ENCODE results near the gene UPK2.
A peak's percentile ranks its signal among the peaks of the same experiment; 100 is the strongest.

Gene UPK2

DNA sequence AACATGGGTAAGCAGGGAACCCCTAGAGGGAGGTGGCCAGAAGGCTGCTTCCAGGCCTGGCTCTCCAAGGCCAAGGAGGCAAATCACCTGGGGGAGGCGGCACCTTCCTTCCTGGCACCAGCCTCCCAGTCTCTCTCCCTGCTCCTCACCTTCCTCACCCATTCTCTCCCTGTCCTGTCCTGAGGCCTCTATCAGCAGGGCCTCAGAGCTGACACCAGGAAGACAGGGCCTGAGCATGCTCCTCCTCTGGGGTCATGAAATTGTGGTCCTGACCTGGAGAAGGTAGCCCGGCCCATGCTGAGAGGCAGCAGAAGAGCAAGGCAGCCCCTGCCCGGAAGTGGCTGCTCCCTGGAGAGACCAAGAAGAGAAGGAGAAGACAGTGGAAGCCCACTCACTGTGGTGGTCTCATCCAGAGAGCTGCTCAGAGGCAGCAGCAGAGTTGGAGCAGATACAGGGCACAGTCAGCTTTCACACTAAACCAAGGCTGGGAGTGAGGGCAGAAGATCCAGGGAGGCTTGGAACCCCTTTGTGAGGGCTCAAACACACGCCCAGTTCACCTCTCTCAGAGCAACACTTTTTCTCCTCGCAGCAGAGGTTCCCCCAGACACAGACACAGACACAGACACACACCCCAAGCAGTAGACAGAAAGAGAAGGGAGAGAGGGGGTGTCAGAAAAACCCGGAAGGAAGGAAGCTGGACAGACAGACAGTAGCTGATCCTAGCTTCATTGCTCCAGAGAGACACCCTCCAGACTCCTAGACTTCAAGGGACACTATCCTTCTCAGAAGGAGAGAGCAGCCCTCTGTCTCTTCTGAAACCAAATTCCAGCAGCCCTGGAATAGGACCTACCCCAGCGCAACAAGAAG, 32.1 kb upstream of the UPK2 start:
- H3K4me1 ChIP-seq (ENCODE audit: insufficient read depth, low read length): peaks cover 94% of the 10 kb centered on the region
- no peak overlapping the region for H2AFZ ChIP-seq (ENCODE audit: low read depth, low read length)
- H3K27ac ChIP-seq (ENCODE audit: low read length): peak overlapping the region; percentile 66
- peaks cover 64% of the 10 kb centered on the region for H3K79me2 ChIP-seq (ENCODE audit: insufficient read depth, low read length)
- H3K36me3 ChIP-seq (ENCODE audit: insufficient read depth, low read length): peaks cover 21% of the 10 kb centered on the region; the same call in 1 of the 2 replicates
- H3K27me3 ChIP-seq (ENCODE audit: insufficient read depth, low read length, poor library complexity): no peaks in the 10 kb centered on the region
- peak overlapping the region; percentile 82 for H3K9ac ChIP-seq (ENCODE audit: low read depth, low read length)
- TF ChIP-seq EZH2 (IDR thresholded peaks at IDR 0.05; ENCODE audit: borderline replicate concordance, low read depth, low read length, severe bottlenecking) (no peak), CTCF (IDR thresholded peaks at IDR 0.05; ENCODE audit: borderline replicate concordance, extremely low read depth, low read length, poor library complexity, severe bottlenecking) (no peak)
- no peaks in the 10 kb centered on the region for H3K9me3 ChIP-seq (ENCODE audit: insufficient read depth, low read length, severe bottlenecking)
- peaks cover 32% of the 10 kb centered on the region for H4K20me1 ChIP-seq (ENCODE audit: insufficient read depth, low read length)
- H3K4me3 ChIP-seq (ENCODE audit: low read depth in 1 of 2, low read length in 2 of 2): peak overlapping the region; percentile 50 to 97
- no peak for ATAC-seq (ENCODE audit: insufficient read depth, low read depth)
- DNase-seq: no peak
- peak overlapping the region; percentile 89 for H3K4me2 ChIP-seq (ENCODE audit: insufficient read depth, low read length)

GRCh38 chr11:118924591-118925585, 31.2 kb upstream of the UPK2 start:
- Histone ChIP-seq H3K27me3 (ENCODE audit: insufficient read depth, low read length, poor library complexity) (no peaks in the 10 kb centered on the region), H3K4me2 (ENCODE audit: insufficient read depth, low read length) (peak overlapping the region; percentile 89), H3K36me3 (ENCODE audit: insufficient read depth, low read length) (peaks cover 21% of the 10 kb centered on the region; the same call in 1 of the 2 replicates), H3K27ac (ENCODE audit: low read length) (peak overlapping the region; percentile 66), H3K9me3 (ENCODE audit: insufficient read depth, low read length, severe bottlenecking) (no peaks in the 10 kb centered on the region), H4K20me1 (ENCODE audit: insufficient read depth, low read length) (peaks cover 28% of the 10 kb centered on the region), H3K4me3 (ENCODE audit: low read depth in 1 of 2, low read length in 2 of 2) (peak overlapping the region; percentile 50 to 97), H2AFZ (ENCODE audit: low read depth, low read length) (peak overlapping the region; percentile 57), H3K4me1 (ENCODE audit: insufficient read depth, low read length) (peaks cover 91% of the 10 kb centered on the region), H3K9ac (ENCODE audit: low read depth, low read length) (peak overlapping the region; percentile 82), H3K79me2 (ENCODE audit: insufficient read depth, low read length) (peaks cover 55% of the 10 kb centered on the region)
- ATAC-seq (ENCODE audit: insufficient read depth, low read depth): peak; percentile 20; the same call in 1 of the 3 replicates
- TF ChIP-seq EZH2 (IDR thresholded peaks at IDR 0.05; ENCODE audit: borderline replicate concordance, low read depth, low read length, severe bottlenecking) (no peak), CTCF (IDR thresholded peaks at IDR 0.05; ENCODE audit: borderline replicate concordance, extremely low read depth, low read length, poor library complexity, severe bottlenecking) (no peak)
- peak; percentile 58 for DNase-seq

DNA sequence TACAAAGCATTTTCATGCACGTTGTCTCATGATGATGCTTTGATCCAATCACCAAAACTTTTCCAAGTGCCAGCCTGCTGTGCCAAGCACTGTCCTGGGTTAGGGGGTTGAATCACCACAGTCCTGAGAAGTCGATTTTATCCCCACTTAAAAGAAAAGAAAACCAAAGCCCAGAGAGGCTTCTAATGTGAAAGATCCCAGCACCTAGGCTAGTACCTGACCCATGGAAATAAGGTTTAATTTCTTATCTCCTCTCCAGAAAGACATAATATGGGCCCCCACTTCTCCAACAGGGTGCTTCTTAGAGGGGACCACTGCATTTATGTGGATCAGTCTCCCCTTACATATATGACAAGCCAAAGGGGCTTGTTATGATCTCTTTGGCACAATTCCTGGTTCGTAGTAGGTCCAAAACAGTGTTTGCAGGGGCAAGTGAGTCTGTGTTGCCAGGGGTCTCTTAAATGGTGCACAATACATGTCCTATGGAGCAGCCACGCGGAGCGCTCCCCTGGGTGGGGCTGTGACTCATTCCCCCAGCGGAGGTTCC, 28.5 kb upstream of the UPK2 start:
- Histone ChIP-seq H3K4me1 (ENCODE audit: insufficient read depth, low read length) (peaks cover 77% of the 10 kb centered on the region), H3K27ac (ENCODE audit: low read length) (peak overlapping the region; percentile 66), H3K4me3 (ENCODE audit: low read depth in 1 of 2, low read length in 2 of 2) (peak overlapping the region in 1 of 2 experiments; percentile 84; a peak in 2 of 4 replicates), H3K9me3 (ENCODE audit: insufficient read depth, low read length, severe bottlenecking) (no peaks in the 10 kb centered on the region), H3K4me2 (ENCODE audit: insufficient read depth, low read length) (peak overlapping the region; percentile 81), H3K36me3 (ENCODE audit: insufficient read depth, low read length) (peaks cover 12% of the 10 kb centered on the region; the same call in 1 of the 2 replicates), H2AFZ (ENCODE audit: low read depth, low read length) (peak overlapping the region; percentile 69), H3K27me3 (ENCODE audit: insufficient read depth, low read length, poor library complexity) (no peaks in the 10 kb centered on the region), H3K79me2 (ENCODE audit: insufficient read depth, low read length) (peaks cover 28% of the 10 kb centered on the region), H4K20me1 (ENCODE audit: insufficient read depth, low read length) (peaks cover 21% of the 10 kb centered on the region), H3K9ac (ENCODE audit: low read depth, low read length) (peak overlapping the region; percentile 66)
- no peak for TF ChIP-seq CTCF (IDR thresholded peaks at IDR 0.05; ENCODE audit: borderline replicate concordance, extremely low read depth, low read length, poor library complexity, severe bottlenecking)
- TF ChIP-seq EZH2 (IDR thresholded peaks at IDR 0.05; ENCODE audit: borderline replicate concordance, low read depth, low read length, severe bottlenecking): no peak
- DNase-seq: no peak
- ATAC-seq (ENCODE audit: insufficient read depth, low read depth): no peak
